Prostate gland (tissue), 2 donors: Measurements from ENCODE around the gene CTSA. TPM values are rescaled to one million over a fixed set of nuclear protein-coding genes. Genes with fewer than 3 reads are reported as not detected.
A peak's percentile ranks its signal among the peaks of the same experiment; 100 is the strongest.

Experiments
- DNase-seq: peaks from one replicate; pipeline ENCODE4 v3.0.0-alpha.2; 2019; ENCODE audit warnings: low spot score
- H3K27ac ChIP-seq, 2 donors: fragments of 200-600 bp; sonication (generic); 2 replicates each; pipeline ENCODE4 v1.5.1; 2017 to 2019
- H3K27me3 ChIP-seq: fragments of 200-600 bp; sonication (generic); replicated peaks from 2 replicates; pipeline ENCODE4 v1.5.1; 2019; ENCODE audit not compliant: insufficient read depth
- H3K36me3 ChIP-seq, 2 donors: fragments of 200-600 bp; sonication (generic); 1 replicate in 1 of 2; 2 replicates in 1 of 2; pipeline versions ENCODE4 v1.5.1 to v1.8.1; 2017 to 2019
- H3K4me1 ChIP-seq: fragments of 200-600 bp; sonication (generic); replicated peaks from 2 replicates; pipeline ENCODE4 v1.5.1; 2019
- H3K4me3 ChIP-seq, 2 donors: fragments of 200-600 bp; sonication (generic); 2 replicates each; pipeline ENCODE4 v1.5.1; 2017 to 2019
- H3K9me3 ChIP-seq: fragments of 200-600 bp; sonication (generic); 2 replicates; pipeline ENCODE4 v1.5.1; 2017
- CTCF ChIP-seq, 4 experiments: fragments of 200-600 bp in 2 of 4; fragments of 450-650 bp in 2 of 4; sonication (generic) in 2 of 4; IDR thresholded peaks; 1 replicate in 3 of 4; 2 replicates in 1 of 4; pipeline ENCODE4 v1.5.1; 2016 to 2019; ENCODE audit warnings: antibody characterized with exemption in 4 of 4, mild to moderate bottlenecking in 2 of 4, moderate library complexity in 2 of 4
- POLR2A ChIP-seq: fragments of 450-650 bp; IDR thresholded peaks from one replicate; pipeline ENCODE4 v1.6.1; 2016; ENCODE audit warnings: antibody characterized with exemption, mild to moderate bottlenecking
- POLR2AphosphoS5 ChIP-seq: sonication (generic); formaldehyde crosslinking; IDR thresholded peaks from one replicate; pipeline ENCODE4 v1.6.1; 2017; ENCODE audit warnings: antibody characterized with exemption
- WGBS: methylation state at CpG from one replicate; pipeline ENCODE4 v1.1.5; 2018; 5-methylcytosine and 5-hydroxymethylcytosine counted together
- intact Hi-C: fragments of 100-400 bp; cut with DNase I; formaldehyde crosslinking; loops from one replicate; pipeline ENCODE4 v1.14.2; 2022
- total RNA-seq, 2 donors: library from RNA; depleted of rRNA; stranded (reverse); fragments of >200 nt; gene quantifications; one replicate each; pipeline ENCODE4 v1.1.0, GENCODE V29; 2016

The CTSA gene
- total RNA-seq, 2 donors from 2014 or later, result 37.9 to 215 TPM

GRCh38 chr20:45851501-45851900, 39.6 kb upstream of the CTSA start:
- H3K27ac ChIP-seq, result no peak overlapping the region
- intact Hi-C loops, result no loop called here
- H3K4me3 ChIP-seq, result no peak overlapping the region
- TF ChIP-seq CTCF (IDR thresholded peaks at IDR 0.05) (no peak), POLR2AphosphoS5 (no peak), POLR2A (no peak)
- H3K36me3 ChIP-seq, result peaks cover 0 to 12% of the 10 kb centered on the region in 2 donors
- no peak for DNase-seq
- peaks cover 14% of the 10 kb centered on the region for H3K4me1 ChIP-seq
- H3K27me3 ChIP-seq, result no peaks in the 10 kb centered on the region
- H3K9me3 ChIP-seq, result no peaks in the 10 kb centered on the region

- no peak for TF ChIP-seq CTCF (IDR thresholded peaks at IDR 0.05)
- no peak for TF ChIP-seq POLR2AphosphoS5
- no peak for TF ChIP-seq POLR2A
- H3K4me1 ChIP-seq, result peaks cover 14% of the 10 kb centered on the region
- intact Hi-C loops, result no loop called here
- H3K4me3 ChIP-seq, result no peak overlapping the region
- H3K27me3 ChIP-seq, result no peaks in the 10 kb centered on the region
- no peaks in the 10 kb centered on the region for H3K9me3 ChIP-seq
- H3K27ac ChIP-seq, result no peak overlapping the region
- 87% methylated on average over 6 of the region's 6 CpGs for WGBS
- H3K36me3 ChIP-seq, result peaks cover 0 to 12% of the 10 kb centered on the region in 2 donors
- no peak for DNase-seq
Measured at GRCh38 chr20:45852326-45852725, 38.8 kb upstream of the CTSA start.

DNA sequence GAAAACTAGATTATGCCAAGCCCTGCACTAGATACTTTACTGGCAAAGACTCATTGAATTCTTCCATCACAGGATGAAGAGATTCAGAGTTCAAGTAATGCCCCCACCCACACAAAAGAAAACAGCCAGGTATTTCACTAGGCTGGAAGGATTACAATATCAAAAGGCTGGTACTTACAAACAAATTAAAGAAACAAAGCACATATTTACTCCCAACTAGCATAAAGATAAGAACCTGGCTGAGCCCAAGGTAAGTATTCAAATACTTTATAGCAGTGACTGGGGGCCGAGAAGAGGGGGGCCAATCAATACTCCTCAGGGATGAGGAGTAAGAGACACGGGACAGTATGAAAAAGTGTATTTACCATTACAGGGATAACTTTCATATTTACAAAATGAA, 37.7 kb upstream of the CTSA start:
- TF ChIP-seq CTCF (IDR thresholded peaks at IDR 0.05), result no peak
- TF ChIP-seq POLR2AphosphoS5, result no peak
- TF ChIP-seq POLR2A, result no peak
- intact Hi-C loops, result no loop called here
- DNase-seq, result no peak
- WGBS, result 57% methylated on average over 2 of the region's 2 CpGs
- Histone ChIP-seq H3K4me1 (peaks cover 14% of the 10 kb centered on the region), H3K4me3 (no peak overlapping the region), H3K36me3 (peaks cover 0 to 4% of the 10 kb centered on the region in 2 donors), H3K9me3 (no peaks in the 10 kb centered on the region), H3K27ac (no peak overlapping the region), H3K27me3 (no peaks in the 10 kb centered on the region)

DNA sequence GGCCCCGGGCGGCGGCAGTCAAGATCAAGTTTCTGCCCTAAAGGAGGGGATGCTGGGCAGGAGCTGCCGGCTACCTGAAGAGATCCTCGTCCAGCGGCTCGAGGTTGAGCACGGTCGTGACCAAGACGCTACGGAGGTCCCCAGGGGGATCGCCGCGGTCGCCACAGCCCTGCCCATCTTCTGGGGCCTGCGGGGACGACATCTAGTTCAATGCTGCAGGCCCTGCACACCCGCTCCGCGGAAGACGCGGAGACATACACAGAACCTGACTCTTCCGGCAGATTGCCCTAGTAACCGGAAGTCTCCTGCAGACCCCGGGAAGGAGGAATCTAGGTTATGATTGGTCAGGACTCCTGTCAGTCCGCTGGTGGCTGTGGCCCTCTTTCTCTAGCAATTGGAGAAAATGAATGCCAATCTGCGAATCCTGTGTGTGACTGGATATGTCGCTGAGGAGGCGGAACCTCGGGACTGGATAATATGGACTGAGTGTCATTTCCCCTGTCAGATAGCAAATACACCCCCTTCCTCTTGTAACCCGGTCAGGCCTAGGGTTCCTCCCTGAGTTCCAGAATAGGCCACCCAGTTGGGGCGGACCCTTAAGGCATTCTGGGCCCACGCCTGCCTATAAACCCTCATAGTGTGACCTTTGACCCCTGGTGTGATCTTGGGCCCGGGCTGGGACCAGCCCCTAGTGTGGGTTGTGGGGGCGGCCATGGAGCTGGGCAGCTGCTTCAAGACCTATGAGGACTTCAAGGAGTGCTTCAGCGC, 33.8 kb upstream of the CTSA start, which contains the start of the genes ACOT8 and ZSWIM3:
TSS of gene ACOT8 (minus strand) at position 279 of the 768 bp plus-strand sequence. CDS start at position 202, 77 bp downstream.
TSS of gene ZSWIM3 (plus strand) at position 501 of the 768 bp plus-strand sequence. CDS start at position 713, 212 bp downstream.
- Histone ChIP-seq H3K9me3 (no peaks in the 10 kb centered on the region), H3K4me3 (peak within 1 kb of the TSS; percentile 60 to 73), H3K4me1 (peaks cover 14% of the 10 kb centered on the region), H3K36me3 (no peaks in the 10 kb centered on the region), H3K27me3 (no peaks in the 10 kb centered on the region), H3K27ac (peak within 1 kb of the TSS; percentile 65 to 70)
- WGBS, result 0% methylated on average over 36 of the region's 36 CpGs
- intact Hi-C loops, result loop anchor here (5.0 kb wide), 1 partner anchor 35 kb away; no protein-coding TSS in a partner anchor
- TF ChIP-seq POLR2A (peak; percentile 39), CTCF (IDR thresholded peaks at IDR 0.05) (peak in 1 of 4 experiments; percentile 3), POLR2AphosphoS5 (peak; percentile 99)
- peak; percentile 100 for DNase-seq

DNA sequence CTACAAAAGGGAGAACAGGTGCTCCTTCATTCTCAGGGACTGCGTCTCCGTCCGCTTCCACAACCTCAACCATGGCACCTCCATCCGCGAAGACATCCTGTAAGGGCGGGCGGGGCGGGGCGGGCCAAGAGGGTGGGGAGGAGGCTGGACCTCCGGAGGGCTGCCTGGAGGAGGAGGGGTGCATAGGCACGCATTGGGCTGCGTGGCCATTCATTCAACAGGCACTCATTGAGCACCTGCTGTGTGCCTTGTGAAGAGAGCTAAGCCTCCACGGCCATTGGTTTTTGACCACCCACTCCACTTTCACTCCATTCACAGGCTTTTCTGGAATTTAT, 33.3 kb upstream of the CTSA start:
- Histone ChIP-seq H3K36me3 (no peaks in the 10 kb centered on the region), H3K4me1 (peaks cover 14% of the 10 kb centered on the region), H3K27ac (peak overlapping the region; percentile 65 to 70), H3K4me3 (peak overlapping the region; percentile 60 to 73), H3K9me3 (no peaks in the 10 kb centered on the region), H3K27me3 (no peaks in the 10 kb centered on the region)
- 12% methylated on average over 13 of the region's 13 CpGs for WGBS
- intact Hi-C loops, result loop anchor here (5.0 kb wide), 1 partner anchor 36 kb away; no protein-coding TSS in a partner anchor
- DNase-seq, result no peak
- TF ChIP-seq CTCF (IDR thresholded peaks at IDR 0.05), result no peak
- no peak for TF ChIP-seq POLR2AphosphoS5
- TF ChIP-seq POLR2A, result no peak
